AG04450 (cell line): Measurements from ENCODE around the gene PRORP. TPM values are rescaled to one million over a fixed set of nuclear protein-coding genes. Genes with fewer than 3 reads are reported as not detected.

ENCODE experiments used
- CTCF ChIA-PET: fragments of 300-600, 350-600 bp; formaldehyde crosslinking; extraction: SDS; loops from one replicate; lab custom pipeline; 2022; ENCODE audit warnings: antibody characterized with exemption, inconsistent platforms; lab: Charles Lee
- POLR2A ChIA-PET: fragments of 350-600 bp; formaldehyde crosslinking; extraction: SDS; loops from one replicate; lab custom pipeline; 2021; ENCODE audit warnings: antibody characterized with exemption, inconsistent platforms; lab: Yijun Ruan, JAX
- DNase-seq: peaks from one replicate; pipeline ENCODE4 v3.0.0-alpha.2; 2011; ENCODE audit warnings: low read depth, low spot score
- H3K27ac ChIP-seq: one replicate; pipeline ENCODE4 v1.5.1; 2012; ENCODE audit warnings: low read depth, low read length, control low read depth
- H3K27me3 ChIP-seq: one replicate; pipeline ENCODE4 v1.6.0; 2012; ENCODE audit warnings: low read length; ENCODE audit not compliant: control insufficient read depth, insufficient read depth
- H3K4me3 ChIP-seq: 2 replicates; pipeline ENCODE4 v1.5.1; 2011; ENCODE audit warnings: mild to moderate bottlenecking, low read depth, low read length, control low read depth
- H3K9me3 ChIP-seq: 2 replicates; pipeline ENCODE4 v1.5.1; 2012; ENCODE audit warnings: low read length; ENCODE audit not compliant: control insufficient read depth, insufficient read depth
- CTCF ChIP-seq: IDR thresholded peaks from 2 replicates; pipeline ENCODE4 v1.5.1; 2011; ENCODE audit warnings: low read depth, low read length, control low read depth, inconsistent platforms
- polyA minus RNA-seq: library from RNA; depleted of rRNA, polyadenylated mRNA; stranded (reverse); fragments of >200 nt; gene quantifications from 2 replicates; pipeline ENCODE4 v1.2.3, GENCODE V29; 2011; rRNA and poly(A)+ RNA removed
- polyA plus RNA-seq: library from polyadenylated mRNA; depleted of rRNA; stranded (reverse); fragments of >200 nt; gene quantifications from 2 replicates; pipeline ENCODE4 v1.2.3, GENCODE V29; 2011; rRNA removed

Gene PRORP
- 30.6 and 34.9 TPM in 2 replicates for polyA plus RNA-seq
- 24.1 and 25.8 TPM in 2 replicates for polyA minus RNA-seq

- TF ChIP-seq CTCF, result no peak
- Histone ChIP-seq H3K27me3 (no peaks in the 10 kb centered on the region), H3K9me3 (no peaks in the 10 kb centered on the region; the same call in 1 of the 2 replicates), H3K4me3 (peak within 1 kb of the TSS; percentile 73), H3K27ac (peak within 1 kb of the TSS; percentile 98)
- ChIA-PET POLR2A (interaction anchor here (0.5 to 1.6 kb wide), 7 partner anchors 25 to 508 kb away, joined by 3 to 9 read pairs (median 4); partner anchors contain the start of gene NFKBIA), CTCF (interaction anchor here (0.7 to 1.7 kb wide), 2 partner anchors 18 to 300 kb away, joined by 4 to 7 read pairs; no protein-coding TSS in a partner anchor)
- DNase-seq, result peak; percentile 76
Observed at GRCh38 chr14:35121887-35122695, at the start of gene PRORP, which contains the start of gene PPP2R3C. PRORP (plus strand) TSS chr14:35122552; CDS start chr14:35123246, 694 bp downstream. PPP2R3C (minus strand) TSS chr14:35121990; CDS start chr14:35121959, 31 bp downstream.

GRCh38 chr14:35073486-35073885 lies 48.9 kb upstream of the PRORP start:
- H3K4me3 ChIP-seq, result no peak overlapping the region
- ChIA-PET CTCF (interaction anchor here (1.2 kb wide), 1 partner anchor 10 kb away, joined by 3 read pairs; no protein-coding TSS in a partner anchor), POLR2A (interaction anchor here (0.6 kb wide), 1 partner anchor 25 kb away, joined by 4 read pairs; no protein-coding TSS in a partner anchor)
- TF ChIP-seq CTCF, result no peak
- H3K9me3 ChIP-seq, result no peaks in the 10 kb centered on the region
- no peak overlapping the region for H3K27ac ChIP-seq
- no peak for DNase-seq
- H3K27me3 ChIP-seq, result no peaks in the 10 kb centered on the region

- no peaks in the 10 kb centered on the region for H3K27me3 ChIP-seq
- TF ChIP-seq CTCF, result no peak
- no peak overlapping the region for H3K27ac ChIP-seq
- ChIA-PET POLR2A (no interaction called here), CTCF (interaction anchor here (1.0 kb wide), 1 partner anchor 405 kb away, joined by 3 read pairs; no protein-coding TSS in a partner anchor)
- H3K4me3 ChIP-seq, result no peak overlapping the region
- DNase-seq, result no peak
- no peaks in the 10 kb centered on the region for H3K9me3 ChIP-seq
Observed at GRCh38 chr14:35078082-35078481, 44.3 kb upstream of the PRORP start.

GRCh38 chr14:35079742-35080141 lies 42.6 kb upstream of the PRORP start:
- ChIA-PET CTCF (no interaction called here), POLR2A (no interaction called here)
- no peak for DNase-seq
- Histone ChIP-seq H3K4me3 (no peak overlapping the region), H3K27me3 (no peaks in the 10 kb centered on the region), H3K27ac (no peak overlapping the region), H3K9me3 (no peaks in the 10 kb centered on the region)
- TF ChIP-seq CTCF, result no peak
